H1 (cell line): ENCODE results near the gene PSKH1.

Experiments
- BCL11A ChIP-seq, 2 experiments: IDR thresholded peaks; one replicate each; pipeline ENCODE4 v1.6.1; 2011; ENCODE audit warnings: low read depth in 2 of 2, low read length in 2 of 2, mild to moderate bottlenecking in 2 of 2
- CREB1 ChIP-seq: IDR thresholded peaks from 2 replicates; pipeline ENCODE4 v1.6.1; 2012; ENCODE audit warnings: inconsistent platforms
- EZH2 ChIP-seq: fragments of 200-600 bp; sonication (generic); IDR thresholded peaks from 2 replicates; pipeline ENCODE4 v1.7.1; 2012; ENCODE audit warnings: low read depth, mild to moderate bottlenecking, moderate library complexity, low read length, inconsistent platforms; ENCODE audit not compliant: severe bottlenecking
- HDAC6 ChIP-seq: IDR thresholded peaks from one replicate; pipeline ENCODE4 v1.7.1; 2012; ENCODE audit warnings: low read depth, mild to moderate bottlenecking, inconsistent platforms, low read length, moderate library complexity
- SP1 ChIP-seq: IDR thresholded peaks from 2 replicates; pipeline ENCODE4 v1.6.1; 2011; ENCODE audit warnings: low read depth, low read length
- TBP ChIP-seq: IDR thresholded peaks from 2 replicates; pipeline ENCODE4 v1.6.1; 2011; ENCODE audit warnings: low read depth, low read length, improper control_type of control experiment
- YY1 ChIP-seq: IDR thresholded peaks from 2 replicates; pipeline ENCODE4 v1.6.1; 2011; ENCODE audit warnings: low read depth, mild to moderate bottlenecking, low read length
- TF ChIP-seq, protein P1 (sequence below), 3 experiments: IDR thresholded peaks; 1 replicate in 2 of 3; 2 replicates in 1 of 3; pipeline versions ENCODE4 v1.5.1 to v1.6.1; 2011; ENCODE audit warnings: low read length in 3 of 3, mild to moderate bottlenecking in 3 of 3, inconsistent platforms in 2 of 3, low read depth in 1 of 3, moderate library complexity in 1 of 3; ENCODE audit not compliant: insufficient read depth in 1 of 3; ENCODE audit errors: control extremely low read depth in 1 of 3

DNA sequence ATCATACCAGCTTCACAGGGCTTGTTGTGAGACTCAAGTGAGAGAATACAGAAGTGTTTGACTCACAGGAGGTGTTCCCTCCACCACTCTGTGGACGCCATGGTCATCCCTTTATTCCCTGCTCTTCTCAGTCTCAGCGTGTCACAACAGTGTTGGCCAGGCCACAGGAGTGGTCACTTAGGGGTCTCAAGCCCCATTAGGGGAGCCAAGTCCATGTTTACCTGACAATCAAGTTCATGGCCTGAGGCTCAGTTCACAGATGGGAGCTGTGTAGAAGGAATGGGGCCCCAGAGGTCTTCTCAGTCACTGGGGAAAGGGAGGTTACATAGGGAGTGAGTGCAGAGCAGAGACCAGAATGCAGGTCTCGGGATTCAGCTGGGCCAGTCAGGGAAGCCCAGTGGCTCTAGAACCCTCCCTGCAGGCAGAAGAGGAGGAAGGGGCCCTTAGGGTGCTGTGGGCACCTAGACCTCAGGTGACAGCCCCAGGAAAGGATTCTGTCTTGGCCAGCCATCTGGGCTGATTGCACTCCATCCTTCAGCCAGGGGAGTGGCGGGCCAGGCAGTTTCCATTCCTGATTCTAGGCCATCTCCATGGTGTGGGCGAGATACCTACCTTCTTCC, 36.0 kb upstream of the PSKH1 start:
- TF ChIP-seq, protein P1, sequence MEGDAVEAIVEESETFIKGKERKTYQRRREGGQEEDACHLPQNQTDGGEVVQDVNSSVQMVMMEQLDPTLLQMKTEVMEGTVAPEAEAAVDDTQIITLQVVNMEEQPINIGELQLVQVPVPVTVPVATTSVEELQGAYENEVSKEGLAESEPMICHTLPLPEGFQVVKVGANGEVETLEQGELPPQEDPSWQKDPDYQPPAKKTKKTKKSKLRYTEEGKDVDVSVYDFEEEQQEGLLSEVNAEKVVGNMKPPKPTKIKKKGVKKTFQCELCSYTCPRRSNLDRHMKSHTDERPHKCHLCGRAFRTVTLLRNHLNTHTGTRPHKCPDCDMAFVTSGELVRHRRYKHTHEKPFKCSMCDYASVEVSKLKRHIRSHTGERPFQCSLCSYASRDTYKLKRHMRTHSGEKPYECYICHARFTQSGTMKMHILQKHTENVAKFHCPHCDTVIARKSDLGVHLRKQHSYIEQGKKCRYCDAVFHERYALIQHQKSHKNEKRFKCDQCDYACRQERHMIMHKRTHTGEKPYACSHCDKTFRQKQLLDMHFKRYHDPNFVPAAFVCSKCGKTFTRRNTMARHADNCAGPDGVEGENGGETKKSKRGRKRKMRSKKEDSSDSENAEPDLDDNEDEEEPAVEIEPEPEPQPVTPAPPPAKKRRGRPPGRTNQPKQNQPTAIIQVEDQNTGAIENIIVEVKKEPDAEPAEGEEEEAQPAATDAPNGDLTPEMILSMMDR (IDR thresholded peaks at IDR 0.05; ENCODE audit: control extremely low read depth in 1 of 3, insufficient read depth in 1 of 3, low read depth in 1 of 3, low read length in 3 of 3) = no peak
- TF ChIP-seq SP1 (no peak), TBP (no peak), EZH2 (no peak), CREB1 (no peak), BCL11A (IDR thresholded peaks at IDR 0.05; ENCODE audit: low read depth in 2 of 2, low read length in 2 of 2) (no peak), YY1 (no peak), HDAC6 (no peak)
